DMS114 treated with DMSO at 0.1 percent for 48 hours (cell line): ENCODE data around the gene HBA1.
"Not testable (repeated sequence)": the region's sequence is repeated elsewhere in the genome, so short reads cannot be mapped to it uniquely, and the experiment has no call there.

Source experiments
- DNase-seq: peaks from one replicate; lab custom pipeline; 2025; ENCODE audit not compliant: unreplicated experiment; lab: John Stamatoyannopoulos, UW

HBA1 gene

GRCh38 chr16:173928-174769, 2.3 kb upstream of the HBA1 start:
- DNase-seq, result not testable (repeated sequence)

GRCh38 chr16:175011-175949, 1.2 kb upstream of the HBA1 start:
- no peak for DNase-seq

GRCh38 chr16:176006-176405, 474 bp upstream of the HBA1 start:
- not testable (repeated sequence) for DNase-seq

- DNase-seq, result peak; percentile 97
Observed at GRCh38 chr16:177394-177822, 928 bp downstream of the HBA1 start.

GRCh38 chr16:177981-178667, 1.6 kb downstream of the HBA1 start:
- no peak for DNase-seq

GRCh38 chr16:178668-179015, 2.2 kb downstream of the HBA1 start:
- DNase-seq, result no peak

- no peak for DNase-seq
Observed at GRCh38 chr16:179211-180092, 3.0 kb downstream of the HBA1 start.

- no peak for DNase-seq
Observed at GRCh38 chr16:180101-180675, 3.7 kb downstream of the HBA1 start, which contains the start of gene HBQ1. TSS of gene HBQ1 (plus strand) at chr16:180459. CDS start at chr16:180487, 28 bp downstream.

GRCh38 chr16:180681-181564, 4.4 kb downstream of the HBA1 start:
- peak; percentile 40 for DNase-seq

GRCh38 chr16:181565-182021, 5.1 kb downstream of the HBA1 start:
- no peak for DNase-seq

- DNase-seq, result no peak
Observed at GRCh38 chr16:183005-183404, 6.5 kb downstream of the HBA1 start.

- DNase-seq, result no peak
Observed at GRCh38 chr16:185213-185612, 8.7 kb downstream of the HBA1 start.

- no peak for DNase-seq
Observed at GRCh38 chr16:185691-186090, 9.2 kb downstream of the HBA1 start.

GRCh38 chr16:187330-187729, 10.8 kb downstream of the HBA1 start:
- DNase-seq, result no peak

GRCh38 chr16:188674-189073, 12.2 kb downstream of the HBA1 start:
- no peak for DNase-seq

- DNase-seq, result no peak
Observed at GRCh38 chr16:189604-190186, 13.2 kb downstream of the HBA1 start.

GRCh38 chr16:191831-192230, 15.4 kb downstream of the HBA1 start:
- DNase-seq, result no peak

GRCh38 chr16:192686-193085, 16.2 kb downstream of the HBA1 start:
- DNase-seq, result no peak
